Vagina (tissue), 2 donors: ENCODE results near the gene ESRRG. TPM values are rescaled to one million over a fixed set of nuclear protein-coding genes. Genes with fewer than 3 reads are reported as not detected.

ENCODE experiments used
- DNase-seq, 2 donors: peaks; one replicate each; pipeline ENCODE4 v3.0.0-alpha.2; 2017; ENCODE audit errors: extremely low spot score in 2 of 2
- H3K27ac ChIP-seq: fragments of 200-600 bp; sonication (generic); one replicate; pipeline ENCODE4 v1.5.1; 2019
- H3K27me3 ChIP-seq: fragments of 200-600 bp; sonication (generic); one replicate; pipeline ENCODE4 v1.5.1; 2019
- H3K36me3 ChIP-seq, 2 donors: fragments of 200-600 bp; sonication (generic); one replicate each; pipeline ENCODE4 v1.5.1; 2017 to 2019
- H3K4me1 ChIP-seq: fragments of 200-600 bp; sonication (generic); one replicate; pipeline ENCODE4 v1.5.1; 2019
- H3K4me3 ChIP-seq, 2 donors: fragments of 200-600 bp; sonication (generic); 1 replicate in 1 of 2; 2 replicates in 1 of 2; pipeline ENCODE4 v1.5.1; 2016 to 2019
- H3K9me3 ChIP-seq: fragments of 200-600 bp; sonication (generic); one replicate; pipeline ENCODE4 v1.5.1; 2019
- CTCF ChIP-seq, 3 experiments: fragments of 450-650 bp in 2 of 3; fragments of 200-600 bp in 1 of 3; sonication (generic) in 1 of 3; IDR thresholded peaks; one replicate each; pipeline ENCODE4 v1.5.1; 2017 to 2019; ENCODE audit warnings: antibody characterized with exemption in 3 of 3, mild to moderate bottlenecking in 2 of 3, moderate library complexity in 2 of 3
- POLR2A ChIP-seq, 2 donors: fragments of 450-650 bp; IDR thresholded peaks; one replicate each; pipeline ENCODE4 v1.6.1; 2017; ENCODE audit warnings: antibody characterized with exemption in 2 of 2, mild to moderate bottlenecking in 2 of 2, moderate library complexity in 2 of 2
- POLR2AphosphoS5 ChIP-seq, 2 donors: sonication (generic); formaldehyde crosslinking; IDR thresholded peaks; one replicate each; pipeline ENCODE4 v1.9.0; 2017; ENCODE audit warnings: antibody characterized with exemption in 2 of 2, mild to moderate bottlenecking in 2 of 2, low read depth in 1 of 2; ENCODE audit not compliant: insufficient read depth in 1 of 2
- intact Hi-C: fragments of 100-400 bp; cut with DNase I; formaldehyde crosslinking; loops from one replicate; pipeline ENCODE4 v1.15.1; 2023
- total RNA-seq: library from RNA; depleted of rRNA; stranded (reverse); fragments of >200 nt; gene quantifications from one replicate; pipeline ENCODE4 v1.2.3, GENCODE V29; 2016

ESRRG gene
- total RNA-seq, 1 donor from 2014 or later: 0.98 TPM

GRCh38 chr1:216682752-216683151 lies 40.5 kb downstream of the ESRRG start:
- Histone ChIP-seq H3K4me3 (no peak overlapping the region), H3K27ac (no peak overlapping the region), H3K27me3 (no peaks in the 10 kb centered on the region), H3K36me3 (no peaks in the 10 kb centered on the region), H3K4me1 (no peaks in the 10 kb centered on the region), H3K9me3 (no peaks in the 10 kb centered on the region)
- TF ChIP-seq CTCF (IDR thresholded peaks at IDR 0.05): no peak
- TF ChIP-seq POLR2AphosphoS5 (IDR thresholded peaks at IDR 0.05; ENCODE audit: insufficient read depth in 1 of 2, low read depth in 1 of 2): no peak
- TF ChIP-seq POLR2A (IDR thresholded peaks at IDR 0.05): no peak
- DNase-seq: no peak
- intact Hi-C loops: no loop called here

GRCh38 chr1:216679108-216679507 lies 44.1 kb downstream of the ESRRG start:
- intact Hi-C loops: no loop called here
- H3K27me3 ChIP-seq: no peaks in the 10 kb centered on the region
- no peak overlapping the region for H3K4me3 ChIP-seq
- no peak for DNase-seq
- no peak overlapping the region for H3K27ac ChIP-seq
- H3K9me3 ChIP-seq: no peaks in the 10 kb centered on the region
- no peaks in the 10 kb centered on the region for H3K4me1 ChIP-seq
- H3K36me3 ChIP-seq: no peaks in the 10 kb centered on the region
- TF ChIP-seq POLR2AphosphoS5 (IDR thresholded peaks at IDR 0.05; ENCODE audit: insufficient read depth in 1 of 2, low read depth in 1 of 2) (no peak), POLR2A (IDR thresholded peaks at IDR 0.05) (no peak), CTCF (IDR thresholded peaks at IDR 0.05) (no peak)

- Histone ChIP-seq H3K27ac (no peak overlapping the region), H3K27me3 (no peaks in the 10 kb centered on the region), H3K4me1 (no peaks in the 10 kb centered on the region), H3K9me3 (no peaks in the 10 kb centered on the region), H3K4me3 (no peak overlapping the region), H3K36me3 (no peaks in the 10 kb centered on the region)
- intact Hi-C loops: no loop called here
- DNase-seq: no peak
- TF ChIP-seq POLR2A (IDR thresholded peaks at IDR 0.05): no peak
- no peak for TF ChIP-seq POLR2AphosphoS5 (IDR thresholded peaks at IDR 0.05; ENCODE audit: insufficient read depth in 1 of 2, low read depth in 1 of 2)
- no peak for TF ChIP-seq CTCF (IDR thresholded peaks at IDR 0.05)
Observed at GRCh38 chr1:216670118-216670883, 52.9 kb downstream of the ESRRG start.

DNA sequence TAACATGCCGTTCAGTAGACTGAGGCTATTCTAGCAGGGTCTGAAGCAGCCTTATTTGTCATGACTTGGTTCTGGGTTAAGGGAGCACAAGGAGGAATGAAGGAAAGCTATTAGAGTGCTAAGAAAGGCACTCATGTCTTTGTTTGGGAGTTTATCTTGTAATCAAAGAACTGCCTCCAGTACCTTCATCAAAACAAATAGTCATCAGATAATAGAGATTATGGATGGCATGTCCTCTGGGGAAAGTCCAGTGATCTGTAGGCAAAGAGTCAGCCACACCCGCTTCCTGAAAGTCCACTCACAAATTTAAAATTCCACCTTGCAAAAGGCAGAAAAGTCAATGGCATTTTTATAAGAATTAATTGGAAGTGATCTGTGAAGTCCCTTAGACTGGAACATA lies 56.8 kb downstream of the ESRRG start:
- DNase-seq: no peak
- Histone ChIP-seq H3K27ac (no peak overlapping the region), H3K9me3 (no peaks in the 10 kb centered on the region), H3K4me1 (no peaks in the 10 kb centered on the region), H3K4me3 (no peak overlapping the region), H3K27me3 (no peaks in the 10 kb centered on the region), H3K36me3 (no peaks in the 10 kb centered on the region)
- intact Hi-C loops: no loop called here
- no peak for TF ChIP-seq POLR2A (IDR thresholded peaks at IDR 0.05)
- TF ChIP-seq CTCF (IDR thresholded peaks at IDR 0.05): no peak
- no peak for TF ChIP-seq POLR2AphosphoS5 (IDR thresholded peaks at IDR 0.05; ENCODE audit: insufficient read depth in 1 of 2, low read depth in 1 of 2)

GRCh38 chr1:216665856-216666255 lies 57.4 kb downstream of the ESRRG start:
- no peaks in the 10 kb centered on the region for H3K9me3 ChIP-seq
- no peak overlapping the region for H3K4me3 ChIP-seq
- TF ChIP-seq POLR2AphosphoS5 (IDR thresholded peaks at IDR 0.05; ENCODE audit: insufficient read depth in 1 of 2, low read depth in 1 of 2): no peak
- no peak for TF ChIP-seq POLR2A (IDR thresholded peaks at IDR 0.05)
- TF ChIP-seq CTCF (IDR thresholded peaks at IDR 0.05): no peak
- no peaks in the 10 kb centered on the region for H3K36me3 ChIP-seq
- no peaks in the 10 kb centered on the region for H3K4me1 ChIP-seq
- no peak for DNase-seq
- intact Hi-C loops: no loop called here
- H3K27me3 ChIP-seq: no peaks in the 10 kb centered on the region
- H3K27ac ChIP-seq: no peak overlapping the region
